WI38 (cell line): ENCODE data around the gene MAPK4.

ENCODE experiments used
- H3K4me3 ChIP-seq: 2 replicates; pipeline ENCODE4 v1.5.1; 2011; ENCODE audit warnings: low read depth, mild to moderate bottlenecking, control low read depth, low read length
- CTCF ChIP-seq: IDR thresholded peaks from 2 replicates; pipeline ENCODE4 v1.5.1; 2012; ENCODE audit warnings: low read depth, mild to moderate bottlenecking, control low read depth, low read length

The MAPK4 gene

GRCh38 chr18:50678651-50679050 lies 118.8 kb downstream of the MAPK4 start:
- TF ChIP-seq CTCF: no peak
- H3K4me3 ChIP-seq: no peak overlapping the region

GRCh38 chr18:50679056-50679455 lies 119.2 kb downstream of the MAPK4 start:
- no peak overlapping the region for H3K4me3 ChIP-seq
- no peak for TF ChIP-seq CTCF

- no peak overlapping the region for H3K4me3 ChIP-seq
- TF ChIP-seq CTCF: no peak
These were observed 119.8 kb downstream of the MAPK4 start for GRCh38 chr18:50679656-50680055.

- TF ChIP-seq CTCF: no peak
- no peak overlapping the region for H3K4me3 ChIP-seq
These were observed 121.1 kb downstream of the MAPK4 start for GRCh38 chr18:50680966-50681365.

GRCh38 chr18:50682852-50683251 lies 123.0 kb downstream of the MAPK4 start:
- no peak for TF ChIP-seq CTCF
- no peak overlapping the region for H3K4me3 ChIP-seq

- H3K4me3 ChIP-seq: no peak overlapping the region
- no peak for TF ChIP-seq CTCF
These were observed 126.5 kb downstream of the MAPK4 start for GRCh38 chr18:50686409-50686808.

GRCh38 chr18:50687491-50687890 lies 127.6 kb downstream of the MAPK4 start:
- no peak overlapping the region for H3K4me3 ChIP-seq
- TF ChIP-seq CTCF: no peak
